GM19025 (cell line): ENCODE measurements around the gene ZNF428.
"Not testable (repeated sequence)": the region's sequence is repeated elsewhere in the genome, so short reads cannot be mapped to it uniquely, and the experiment has no call there.

Experiments
- ATAC-seq: cut with Tn5 transposase; IDR thresholded peaks from one replicate; pipeline ENCODE4 v1.9.1; 2021; ENCODE audit warnings: mild to moderate bottlenecking, low read depth, moderate library complexity; ENCODE audit not compliant: unreplicated experiment

The ZNF428 gene

GRCh38 chr19:43620061-43621001, 902 bp upstream of the ZNF428 start:
- no peak for ATAC-seq

- ATAC-seq = no peak
Observed at GRCh38 chr19:43618921-43619261, 538 bp downstream of the ZNF428 start.

GRCh38 chr19:43616954-43617353, 2.5 kb downstream of the ZNF428 start:
- ATAC-seq = no peak

- ATAC-seq = no peak
Observed at GRCh38 chr19:43616306-43616705, 3.1 kb downstream of the ZNF428 start.

DNA sequence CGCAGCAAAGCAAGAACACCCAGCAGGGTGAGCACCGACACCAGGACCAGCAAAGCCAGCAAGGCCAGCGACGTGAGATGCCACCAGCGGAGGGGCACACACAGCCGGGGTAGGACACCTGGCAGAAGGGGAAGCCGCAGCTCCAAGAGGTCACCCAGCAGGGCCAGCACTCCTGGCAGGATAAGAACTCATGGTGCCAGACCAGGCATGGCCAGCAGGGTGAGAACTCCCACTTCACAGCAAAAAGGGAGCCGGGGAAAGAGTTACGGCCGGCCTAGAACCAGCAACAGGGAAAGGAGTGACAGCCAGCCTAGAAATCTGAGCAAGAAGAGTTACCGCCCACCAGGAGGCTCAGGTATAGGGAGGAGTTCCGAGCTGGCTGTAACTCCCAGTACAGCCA, 7.1 kb downstream of the ZNF428 start:
- ATAC-seq = no peak

DNA sequence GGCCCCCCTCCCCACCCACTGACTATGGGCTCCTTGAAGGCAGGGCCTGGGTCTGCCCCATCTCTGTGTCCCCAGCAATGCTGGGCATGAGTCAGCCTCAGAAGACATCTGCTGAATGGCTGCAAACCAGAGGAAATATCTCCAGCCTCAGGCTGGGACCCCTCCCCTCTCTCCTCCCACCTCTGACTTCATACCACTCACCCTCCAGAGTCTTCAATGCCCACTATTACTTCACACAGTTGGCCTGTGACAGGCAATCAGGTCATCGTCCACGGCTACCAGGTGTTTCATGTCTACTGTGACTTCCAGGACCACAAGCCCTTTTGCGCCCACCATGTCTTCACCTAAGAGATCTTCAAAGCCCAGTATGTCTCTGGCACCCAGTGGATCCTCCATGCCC, 7.6 kb downstream of the ZNF428 start, which contains the start of gene SRRM5:
TSS of gene SRRM5 (plus strand) at position 301 of the 400 bp plus-strand sequence. CDS start at position 335, 34 bp downstream.
- ATAC-seq = no peak

- ATAC-seq = no peak
Observed at GRCh38 chr19:43610493-43610892, 8.9 kb downstream of the ZNF428 start.

DNA sequence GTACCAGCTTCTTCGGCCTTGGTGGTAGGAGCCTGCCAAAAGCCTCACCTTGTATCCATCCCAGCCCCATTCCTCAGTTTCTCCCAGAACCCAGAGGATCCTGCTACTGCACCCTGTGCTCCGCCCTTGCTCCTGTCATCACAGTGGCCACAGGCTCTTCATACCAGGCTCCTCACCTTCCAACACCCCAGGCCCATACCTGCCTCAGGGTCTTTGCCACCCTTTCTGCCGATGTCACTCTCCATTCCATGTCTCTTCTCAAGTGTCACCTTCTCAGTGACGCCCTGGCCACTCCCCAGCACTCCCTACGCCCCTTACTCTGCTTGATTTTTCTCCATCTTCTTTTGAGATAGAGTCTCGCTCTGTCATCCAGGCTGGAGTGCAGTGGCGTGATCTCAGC, 9.6 kb downstream of the ZNF428 start:
- ATAC-seq = no peak

GRCh38 chr19:43607238-43608205, 11.9 kb downstream of the ZNF428 start:
- ATAC-seq = no peak

- no peak for ATAC-seq
Observed at GRCh38 chr19:43606569-43607229, 12.7 kb downstream of the ZNF428 start.

DNA sequence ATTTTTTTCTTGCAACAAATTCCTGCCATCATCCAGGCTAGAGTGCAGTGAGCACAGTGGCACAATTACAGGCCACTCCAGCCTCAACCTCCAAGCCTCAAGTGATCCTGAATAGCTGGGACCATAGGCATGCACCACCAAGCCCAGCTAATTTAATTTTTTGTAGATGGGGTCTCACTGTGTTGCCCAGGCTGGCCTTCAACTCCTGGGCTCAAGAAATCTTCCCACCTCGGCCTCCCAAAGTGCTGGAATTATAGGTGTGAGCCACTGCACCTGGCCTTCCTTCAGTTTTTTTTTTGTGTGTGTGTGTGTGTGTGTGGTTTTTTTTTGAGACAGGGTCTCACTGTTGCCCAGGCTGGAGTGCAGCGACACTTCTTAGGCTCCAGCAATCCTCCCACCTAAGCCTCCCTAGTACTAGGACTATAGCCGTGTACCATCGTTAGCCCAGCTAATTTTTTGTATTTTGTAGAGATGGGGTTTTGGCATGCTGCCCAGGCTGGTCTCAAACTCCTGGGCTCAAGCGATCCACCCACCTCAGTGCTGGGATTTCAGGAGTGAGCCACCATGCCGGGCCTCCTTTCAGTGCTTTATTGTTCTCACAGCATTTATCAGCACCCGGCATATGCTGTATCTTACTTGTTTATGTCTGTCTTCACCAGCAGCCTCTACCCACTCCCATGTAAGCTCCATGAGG, 13.4 kb downstream of the ZNF428 start:
- ATAC-seq = no peak

DNA sequence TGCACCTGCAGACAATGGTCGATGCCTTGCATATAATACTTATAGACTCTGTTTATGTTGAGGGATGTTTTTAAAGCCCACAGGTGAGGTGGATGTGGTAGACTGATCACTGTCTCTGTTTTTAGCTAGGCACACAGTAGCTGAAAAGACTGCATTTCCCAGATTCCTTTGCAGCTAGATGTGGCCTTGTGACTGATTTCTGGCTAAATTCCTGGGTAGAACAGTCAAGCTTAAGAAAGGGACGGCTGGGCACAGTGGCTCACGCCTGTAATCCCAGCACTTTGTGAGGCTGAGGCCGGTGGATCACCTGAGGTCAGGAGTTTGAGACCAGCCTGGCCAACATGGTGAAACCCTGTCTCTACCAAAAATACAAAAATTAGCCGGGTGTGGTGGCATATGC, 19.1 kb downstream of the ZNF428 start:
- ATAC-seq = not testable (repeated sequence)

GRCh38 chr19:43599635-43600295, 19.7 kb downstream of the ZNF428 start:
- no peak for ATAC-seq

- ATAC-seq = no peak
Observed at GRCh38 chr19:43598445-43599240, 20.8 kb downstream of the ZNF428 start.

DNA sequence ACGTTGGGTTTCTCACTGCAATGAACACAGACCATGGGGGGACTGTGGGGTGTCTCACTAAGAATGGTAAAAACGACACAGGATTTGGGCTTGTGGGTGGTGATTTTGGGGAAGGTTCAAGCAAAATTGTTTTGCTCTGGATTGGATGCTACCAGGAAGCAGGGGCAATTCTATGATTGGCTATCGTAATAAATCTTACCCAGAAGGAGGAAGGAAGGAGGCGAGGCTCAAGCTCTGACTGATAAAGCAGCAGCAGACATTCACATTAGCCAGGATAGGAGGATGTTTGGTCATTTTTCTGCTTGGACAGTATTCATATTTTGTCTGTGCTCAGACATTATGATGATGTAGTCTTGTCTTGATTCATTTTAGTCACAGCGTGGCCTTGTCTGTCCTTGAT, 21.6 kb downstream of the ZNF428 start:
- ATAC-seq = no peak

GRCh38 chr19:43596842-43597461, 22.5 kb downstream of the ZNF428 start:
- no peak for ATAC-seq

DNA sequence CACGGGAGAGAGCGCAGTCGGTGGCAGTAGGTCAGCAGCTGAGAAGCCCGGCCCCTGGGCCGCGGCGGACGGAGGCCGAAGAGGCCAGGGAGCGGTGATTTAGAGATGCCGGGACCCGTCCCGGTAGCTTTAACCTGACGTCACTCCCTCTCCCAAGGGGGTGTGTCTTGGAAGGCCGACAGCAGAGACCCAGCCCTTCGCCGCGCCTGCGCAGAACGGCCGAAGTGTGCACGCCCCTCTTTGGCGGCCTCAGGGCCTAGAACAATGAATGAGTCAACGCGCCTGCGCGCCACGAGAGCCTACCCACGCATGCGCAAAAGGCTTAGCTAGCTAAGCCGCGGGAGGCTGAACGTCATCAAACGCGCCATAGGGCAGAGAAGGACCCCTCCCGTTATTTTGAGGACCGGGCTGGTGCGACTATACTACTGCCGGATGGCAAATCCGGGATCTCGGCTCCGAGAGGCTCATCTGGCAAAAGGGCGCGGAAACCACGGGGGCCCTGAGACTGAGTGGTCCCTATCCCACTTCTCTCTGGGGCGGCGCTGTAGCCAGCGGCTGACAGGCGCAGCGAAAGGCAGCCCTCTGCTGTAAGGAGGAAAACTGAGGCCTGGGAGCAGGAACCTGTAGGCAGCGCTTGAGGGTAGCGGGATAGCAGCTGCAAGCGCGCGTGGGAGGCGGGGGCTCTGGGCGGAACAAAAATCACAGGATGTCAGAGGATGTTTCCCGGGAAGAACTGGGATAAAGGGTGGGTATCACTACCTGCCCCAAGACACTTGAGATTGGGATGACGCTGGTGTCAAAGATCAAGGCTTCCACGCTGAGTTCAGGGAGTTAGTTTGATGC, 23.2 kb downstream of the ZNF428 start, which contains the start of the genes IRGQ and ZNF576:
TSS of gene IRGQ (minus strand) at position 136 of the 843 bp plus-strand sequence. CDS start 796 bp downstream, outside the sequence.
TSS of gene ZNF576 (plus strand) at position 597 of the 843 bp plus-strand sequence. CDS start 514 bp downstream, outside the sequence.
- peak; percentile 80 for ATAC-seq
